DND-41 (cell line): Measurements from ENCODE around the gene NUPR2.
"Not testable (repeated sequence)": the region's sequence is repeated elsewhere in the genome, so short reads cannot be mapped to it uniquely, and the experiment has no call there.

Experiments used
- ATAC-seq: fragments of 200-7000 bp; cut with Tn5 transposase; 3 replicates; pipeline ENCODE4 v1.9.1; 2021; ENCODE audit warnings: low read depth; ENCODE audit not compliant: insufficient read depth
- DNase-seq: peaks from one replicate; pipeline ENCODE4 v3.0.0-alpha.2; 2020
- H2AFZ ChIP-seq: 2 replicates; pipeline ENCODE4 v1.6.0; 2012; ENCODE audit warnings: low read depth, low read length
- H3K27ac ChIP-seq: 2 replicates; pipeline ENCODE4 v1.5.1; 2012; ENCODE audit warnings: low read length, inconsistent platforms
- H3K27me3 ChIP-seq: fragments of 200-600 bp; sonication (generic); 2 replicates; pipeline ENCODE4 v1.6.0; 2012; ENCODE audit warnings: low read length, mild to moderate bottlenecking, inconsistent platforms; ENCODE audit not compliant: insufficient read depth, poor library complexity
- H3K36me3 ChIP-seq: 2 replicates; pipeline ENCODE4 v1.5.1; 2012; ENCODE audit warnings: low read length, inconsistent platforms; ENCODE audit not compliant: insufficient read depth
- H3K4me1 ChIP-seq: 2 replicates; pipeline ENCODE4 v1.5.1; 2012; ENCODE audit warnings: mild to moderate bottlenecking, low read length; ENCODE audit not compliant: insufficient read depth
- H3K4me2 ChIP-seq: 2 replicates; pipeline ENCODE4 v1.6.0; 2012; ENCODE audit warnings: mild to moderate bottlenecking, moderate library complexity, low read length, inconsistent platforms; ENCODE audit not compliant: insufficient read depth
- H3K4me3 ChIP-seq, 2 experiments: fragments of 200-600 bp in 1 of 2; shearing (Covaris generic) in 1 of 2; 2 replicates each; pipeline ENCODE4 v1.5.1; 2012 to 2016; ENCODE audit warnings: inconsistent platforms in 2 of 2, low read length in 2 of 2, mild to moderate bottlenecking in 2 of 2, low read depth in 1 of 2, moderate library complexity in 1 of 2
- H3K79me2 ChIP-seq: 2 replicates; pipeline ENCODE4 v1.6.0; 2012; ENCODE audit warnings: low read length, inconsistent platforms; ENCODE audit not compliant: insufficient read depth
- H3K9ac ChIP-seq: 2 replicates; pipeline ENCODE4 v1.6.0; 2012; ENCODE audit warnings: low read depth, mild to moderate bottlenecking, inconsistent platforms, low read length, moderate library complexity
- H3K9me3 ChIP-seq: 2 replicates; pipeline ENCODE4 v1.5.1; 2012; ENCODE audit warnings: low read length, moderate library complexity, mild to moderate bottlenecking, inconsistent platforms; ENCODE audit not compliant: insufficient read depth, severe bottlenecking
- H4K20me1 ChIP-seq: 2 replicates; pipeline ENCODE4 v1.6.0; 2012; ENCODE audit warnings: low read length; ENCODE audit not compliant: insufficient read depth
- EZH2 ChIP-seq: IDR thresholded peaks from 3 replicates; pipeline ENCODE4 v1.6.1; 2012; ENCODE audit warnings: borderline replicate concordance, low read depth, mild to moderate bottlenecking, moderate library complexity, low read length, inconsistent platforms; ENCODE audit not compliant: severe bottlenecking
- TF ChIP-seq, protein P1 (sequence below): IDR thresholded peaks from 2 replicates; pipeline ENCODE4 v1.5.1; 2012; ENCODE audit warnings: borderline replicate concordance, low read length, moderate library complexity, mild to moderate bottlenecking; ENCODE audit not compliant: poor library complexity, severe bottlenecking; ENCODE audit errors: extremely low read depth

The NUPR2 gene

GRCh38 chr7:56081626-56082340 is 34.4 kb downstream of the NUPR2 start:
- H3K4me2 ChIP-seq = no peak overlapping the region
- H3K9me3 ChIP-seq = no peaks in the 10 kb centered on the region
- 0 out of 2 replicates have a peak, but pooled peaks cover 6% of the 10 kb centered on the region for H4K20me1 ChIP-seq
- no peak overlapping the region for H3K27ac ChIP-seq
- no peaks in the 10 kb centered on the region for H3K79me2 ChIP-seq
- no peak overlapping the region for H2AFZ ChIP-seq
- H3K9ac ChIP-seq = no peak overlapping the region
- no peak overlapping the region for H3K4me3 ChIP-seq
- no peak for TF ChIP-seq EZH2
- TF ChIP-seq, protein P1, sequence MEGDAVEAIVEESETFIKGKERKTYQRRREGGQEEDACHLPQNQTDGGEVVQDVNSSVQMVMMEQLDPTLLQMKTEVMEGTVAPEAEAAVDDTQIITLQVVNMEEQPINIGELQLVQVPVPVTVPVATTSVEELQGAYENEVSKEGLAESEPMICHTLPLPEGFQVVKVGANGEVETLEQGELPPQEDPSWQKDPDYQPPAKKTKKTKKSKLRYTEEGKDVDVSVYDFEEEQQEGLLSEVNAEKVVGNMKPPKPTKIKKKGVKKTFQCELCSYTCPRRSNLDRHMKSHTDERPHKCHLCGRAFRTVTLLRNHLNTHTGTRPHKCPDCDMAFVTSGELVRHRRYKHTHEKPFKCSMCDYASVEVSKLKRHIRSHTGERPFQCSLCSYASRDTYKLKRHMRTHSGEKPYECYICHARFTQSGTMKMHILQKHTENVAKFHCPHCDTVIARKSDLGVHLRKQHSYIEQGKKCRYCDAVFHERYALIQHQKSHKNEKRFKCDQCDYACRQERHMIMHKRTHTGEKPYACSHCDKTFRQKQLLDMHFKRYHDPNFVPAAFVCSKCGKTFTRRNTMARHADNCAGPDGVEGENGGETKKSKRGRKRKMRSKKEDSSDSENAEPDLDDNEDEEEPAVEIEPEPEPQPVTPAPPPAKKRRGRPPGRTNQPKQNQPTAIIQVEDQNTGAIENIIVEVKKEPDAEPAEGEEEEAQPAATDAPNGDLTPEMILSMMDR = no peak
- DNase-seq = no peak
- no peaks in the 10 kb centered on the region for H3K27me3 ChIP-seq
- H3K36me3 ChIP-seq = peaks cover 50% of the 10 kb centered on the region
- ATAC-seq = no peak
- no peaks in the 10 kb centered on the region for H3K4me1 ChIP-seq

DNA sequence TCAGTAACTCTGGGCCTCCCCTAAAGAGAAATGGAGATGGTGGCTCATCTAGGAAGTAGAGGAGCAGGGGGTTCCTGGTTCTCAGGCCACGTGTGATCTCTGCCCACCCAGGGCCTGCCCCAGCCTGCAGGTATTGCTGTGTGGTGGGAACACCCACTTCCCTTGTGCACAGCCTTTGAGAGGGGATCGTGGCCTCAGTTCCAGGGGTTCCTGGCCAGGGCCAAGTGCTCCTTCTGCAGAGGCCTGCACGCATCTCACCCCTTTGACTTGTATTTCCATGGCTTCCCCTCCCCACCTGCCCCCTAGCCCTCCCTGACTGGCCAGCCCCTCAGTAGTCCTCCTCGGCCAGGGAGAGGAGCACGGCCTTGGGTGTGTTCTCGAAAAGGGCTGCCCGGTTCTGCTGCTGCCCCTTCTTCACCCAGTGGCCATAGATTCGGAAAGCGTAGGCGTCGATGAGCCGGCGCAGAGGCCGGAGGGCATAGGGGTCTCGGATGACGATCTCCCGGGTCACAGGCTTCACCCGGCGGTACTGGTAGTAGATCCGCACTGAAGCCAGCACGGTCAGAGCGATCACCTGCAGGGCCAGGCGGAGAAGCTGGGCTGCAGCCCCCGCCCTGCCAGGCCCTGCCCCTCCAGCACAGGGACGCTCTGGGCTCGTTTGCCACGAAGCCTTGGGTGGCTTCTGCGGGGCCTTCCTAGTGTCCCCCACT is 35.3 kb downstream of the NUPR2 start:
- not testable (repeated sequence) for H3K27ac ChIP-seq, H3K9me3 ChIP-seq, H3K79me2 ChIP-seq, DNase-seq, H3K4me2 ChIP-seq, ATAC-seq, H3K4me3 ChIP-seq, H3K4me1 ChIP-seq, H3K27me3 ChIP-seq, H3K9ac ChIP-seq, H2AFZ ChIP-seq, H4K20me1 ChIP-seq
- H3K36me3 ChIP-seq = peaks cover 51% of the 10 kb centered on the region

DNA sequence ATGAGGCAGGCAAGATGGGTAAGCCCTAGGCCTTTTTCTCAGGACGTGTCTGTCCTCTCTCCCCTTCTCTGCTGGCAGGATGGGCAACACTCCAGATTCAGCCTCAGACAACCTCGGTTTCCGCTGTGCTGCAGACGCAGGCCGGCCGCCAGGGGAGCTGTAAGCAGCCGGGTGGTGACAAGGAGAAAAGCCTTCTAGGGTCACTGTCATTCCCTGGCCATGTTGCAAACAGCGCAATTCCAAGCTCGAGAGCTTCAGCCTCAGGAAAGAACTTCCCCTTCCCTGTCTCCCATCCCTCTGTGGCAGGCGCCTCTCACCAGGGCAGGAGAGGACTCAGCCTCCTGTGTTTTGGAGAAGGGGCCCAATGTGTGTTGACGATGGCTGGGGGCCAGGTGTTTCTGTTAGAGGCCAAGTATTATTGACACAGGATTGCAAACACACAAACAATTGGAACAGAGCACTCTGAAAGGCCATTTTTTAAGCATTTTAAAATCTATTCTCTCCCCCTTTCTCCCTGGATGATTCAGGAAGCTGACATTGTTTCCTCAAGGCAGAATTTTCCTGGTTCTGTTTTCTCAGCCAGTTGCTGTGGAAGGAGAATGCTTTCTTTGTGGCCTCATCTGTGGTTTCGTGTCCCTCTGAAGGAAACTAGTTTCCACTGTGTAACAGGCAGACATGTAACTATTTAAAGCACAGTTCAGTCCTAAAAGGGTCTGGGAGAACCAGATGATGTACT is 36.6 kb downstream of the NUPR2 start:
- Histone ChIP-seq H3K36me3 (peaks cover 53% of the 10 kb centered on the region), H4K20me1 (0 out of 2 replicates have a peak, but pooled peaks cover 6% of the 10 kb centered on the region), H3K4me2 (no peak overlapping the region), H3K27me3 (no peaks in the 10 kb centered on the region), H3K27ac (no peak overlapping the region), H3K79me2 (no peaks in the 10 kb centered on the region), H3K9ac (no peak overlapping the region), H3K4me3 (no peak overlapping the region), H3K4me1 (no peaks in the 10 kb centered on the region), H3K9me3 (no peaks in the 10 kb centered on the region), H2AFZ (no peak overlapping the region)
- TF ChIP-seq, protein P1 = no peak
- no peak for TF ChIP-seq EZH2
- DNase-seq = no peak
- no peak for ATAC-seq

DNA sequence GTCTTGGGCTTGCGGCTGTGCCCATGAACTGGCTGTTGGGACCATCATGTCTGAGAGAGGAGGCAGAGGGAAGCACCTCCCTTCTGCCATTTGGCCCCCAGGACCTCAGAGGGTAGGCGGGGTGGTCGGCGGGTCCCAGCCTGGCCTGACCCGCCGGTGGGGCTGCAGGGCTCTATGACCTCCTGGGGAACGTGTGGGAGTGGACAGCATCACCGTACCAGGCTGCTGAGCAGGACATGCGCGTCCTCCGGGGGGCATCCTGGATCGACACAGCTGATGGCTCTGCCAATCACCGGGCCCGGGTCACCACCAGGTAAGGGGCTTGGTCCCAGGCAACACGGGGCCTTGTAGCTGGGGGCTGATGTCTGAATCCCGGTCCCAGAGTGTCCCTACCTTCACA is 38.0 kb downstream of the NUPR2 start:
- Histone ChIP-seq H4K20me1 (0 out of 2 replicates have a peak, but pooled peaks cover 6% of the 10 kb centered on the region), H2AFZ (no peak overlapping the region), H3K27ac (no peak overlapping the region), H3K4me1 (no peaks in the 10 kb centered on the region), H3K79me2 (no peaks in the 10 kb centered on the region), H3K27me3 (no peaks in the 10 kb centered on the region), H3K4me3 (no peak overlapping the region), H3K9me3 (no peaks in the 10 kb centered on the region), H3K36me3 (peaks cover 66% of the 10 kb centered on the region), H3K9ac (no peak overlapping the region), H3K4me2 (no peak overlapping the region)
- no peak for ATAC-seq
- DNase-seq = no peak
- TF ChIP-seq EZH2 = no peak
- TF ChIP-seq, protein P1 = no peak
